NCI-H1048 (cell line): Measurements from ENCODE around the gene CGB8.
"Not testable (repeated sequence)": the region's sequence is repeated elsewhere in the genome, so short reads cannot be mapped to it uniquely, and the experiment has no call there.

Experiments used
- DNase-seq: peaks from one replicate; lab custom pipeline; 2025; lab: John Stamatoyannopoulos, UW

The CGB8 gene

DNA sequence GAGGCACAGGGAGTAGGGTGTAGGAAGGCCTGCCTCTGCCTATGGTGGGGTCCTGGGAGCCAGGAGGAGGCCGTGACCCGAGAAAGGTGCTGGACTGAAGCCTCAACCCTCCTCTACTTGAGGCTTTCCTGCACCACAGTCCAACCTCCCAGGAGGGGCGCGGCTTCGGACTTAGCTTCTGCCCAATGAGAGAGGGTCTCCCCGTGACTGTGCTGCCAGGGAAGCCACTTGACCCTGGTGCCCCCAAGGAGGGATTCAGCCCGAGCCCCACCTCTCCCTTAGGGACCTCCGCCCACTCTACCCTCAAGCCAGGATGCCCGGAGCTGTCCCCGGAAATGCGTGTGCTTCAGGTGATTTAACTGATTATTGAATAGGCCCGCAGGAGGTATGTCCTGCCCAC is at the start of gene CGB8:
Gene CGB8 (minus strand): TSS at position 101 of the 400 bp plus-strand sequence. CDS start 372 bp downstream, outside the sequence.
- not testable (repeated sequence) for DNase-seq

DNA sequence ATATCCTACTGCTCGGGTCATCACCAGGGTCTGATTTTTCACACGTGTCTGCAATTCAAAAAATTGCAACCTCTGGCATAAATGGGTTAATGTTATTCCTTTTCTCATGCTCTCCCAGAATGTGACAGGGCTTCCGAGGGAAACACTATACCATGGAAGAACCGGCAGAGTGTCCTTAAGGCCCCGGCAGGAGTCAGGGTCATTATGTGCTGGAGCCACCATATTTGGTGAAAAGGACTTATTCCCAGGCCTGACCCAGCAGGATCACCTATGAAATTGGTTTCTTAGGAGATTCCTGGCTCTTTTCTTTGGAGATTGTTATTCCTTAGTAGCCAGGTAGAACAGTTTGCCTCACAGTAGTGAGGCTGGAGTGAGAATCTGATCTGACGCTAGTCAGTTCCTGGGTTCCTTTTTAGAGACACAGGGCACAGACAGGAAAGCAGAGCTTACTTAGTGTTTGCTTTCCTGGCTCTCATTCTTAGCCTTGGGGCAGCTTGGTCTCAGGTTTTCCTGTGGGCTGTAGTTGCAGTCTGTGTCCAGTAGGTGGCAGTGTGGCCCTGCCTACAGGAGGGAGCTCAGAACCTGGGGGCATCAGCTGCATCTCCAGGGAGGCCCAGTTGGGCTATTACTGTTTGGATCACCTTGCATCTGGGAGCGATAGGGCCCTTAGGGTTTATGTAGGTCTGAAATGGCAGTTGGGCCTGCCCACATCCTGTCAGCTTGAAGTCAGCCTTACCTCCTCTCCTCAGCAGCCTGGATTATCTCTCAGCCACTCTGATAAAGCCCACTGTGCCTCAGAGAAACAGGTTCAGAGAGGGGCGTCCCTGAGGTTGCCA is 48.8 kb upstream of the CGB8 start:
- DNase-seq, result peak; percentile 57

DNA sequence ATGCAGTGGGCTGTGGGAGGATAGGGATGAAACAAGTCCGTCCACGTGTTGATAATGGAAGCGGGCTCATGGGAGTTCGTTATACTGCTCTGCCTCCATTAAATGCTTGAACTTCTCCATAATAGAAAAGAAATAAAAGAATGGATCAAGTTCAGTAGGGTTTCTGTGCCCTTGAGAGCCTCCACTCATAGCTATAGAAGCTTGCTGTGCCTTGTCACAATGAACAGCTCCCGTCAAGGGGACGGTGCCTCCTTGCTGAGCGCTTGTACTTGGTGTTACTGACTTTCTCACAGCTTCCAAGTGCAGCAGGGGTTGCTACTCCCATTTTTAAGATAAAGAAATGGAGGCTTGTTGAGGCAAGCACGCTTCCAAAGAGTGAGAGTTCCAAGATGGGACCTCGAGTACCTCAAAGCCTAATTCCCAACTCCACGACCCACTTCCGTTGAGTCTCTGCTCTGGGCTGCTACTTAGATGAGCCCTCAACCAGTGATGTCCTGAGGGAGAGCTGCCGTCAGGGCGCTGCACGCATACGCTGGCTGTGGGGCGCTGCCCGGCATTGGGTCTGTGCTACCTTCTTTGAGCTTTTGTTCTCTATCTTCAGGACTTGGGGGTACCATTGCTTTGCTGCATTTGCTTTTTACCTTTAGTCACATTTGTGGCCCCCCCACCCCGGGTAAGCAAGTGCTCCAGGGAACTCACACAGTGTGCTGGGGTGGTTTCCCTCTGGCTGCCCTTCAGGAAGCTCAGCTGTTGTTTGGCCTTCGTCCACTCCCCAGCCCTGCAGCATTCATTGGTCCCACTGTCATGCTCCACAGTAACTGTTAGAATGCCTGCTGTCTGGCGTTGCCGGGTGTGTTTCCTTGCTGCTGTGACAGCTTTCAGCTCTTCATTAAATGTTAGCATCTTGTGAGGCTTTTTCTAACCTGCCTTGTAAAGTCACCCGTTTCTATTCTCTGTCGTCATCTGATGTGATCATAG is 45.9 kb upstream of the CGB8 start:
- DNase-seq, result no peak

- DNase-seq, result no peak
These were observed 43.8 kb upstream of the CGB8 start for GRCh38 chr19:49092686-49093085.

DNA sequence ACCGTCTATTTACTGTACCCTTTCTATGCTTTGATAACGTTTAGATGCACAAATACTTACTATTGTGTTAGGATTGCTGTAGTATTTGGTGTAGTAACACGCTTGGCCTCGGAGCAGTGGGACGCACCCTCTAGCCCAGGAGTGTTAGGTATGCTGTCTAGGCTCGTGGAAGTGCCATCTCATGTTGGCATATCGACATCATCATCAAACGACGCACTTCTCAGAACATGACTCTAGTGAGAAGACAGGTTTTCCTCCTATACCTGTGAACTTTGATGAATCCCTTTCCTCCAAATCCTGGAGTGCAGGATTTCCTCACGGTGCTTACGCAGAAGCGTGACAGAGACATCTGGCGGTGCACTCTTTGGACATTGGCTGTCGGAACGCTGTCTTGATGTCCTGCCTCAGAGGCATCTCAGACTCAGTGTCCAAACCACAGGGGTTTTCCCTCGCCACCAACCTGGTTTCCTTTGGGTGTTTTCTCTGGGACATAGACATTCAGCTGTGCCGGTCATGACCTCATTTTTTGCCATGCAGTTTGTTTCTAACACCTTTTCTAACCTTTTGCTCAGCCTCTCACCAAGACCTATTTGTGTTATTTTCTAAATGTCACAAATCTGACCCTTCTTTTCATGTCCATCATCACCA is 42.6 kb upstream of the CGB8 start:
- no peak for DNase-seq

- DNase-seq, result no peak
These were observed 37.4 kb upstream of the CGB8 start for GRCh38 chr19:49086296-49086695.

DNA sequence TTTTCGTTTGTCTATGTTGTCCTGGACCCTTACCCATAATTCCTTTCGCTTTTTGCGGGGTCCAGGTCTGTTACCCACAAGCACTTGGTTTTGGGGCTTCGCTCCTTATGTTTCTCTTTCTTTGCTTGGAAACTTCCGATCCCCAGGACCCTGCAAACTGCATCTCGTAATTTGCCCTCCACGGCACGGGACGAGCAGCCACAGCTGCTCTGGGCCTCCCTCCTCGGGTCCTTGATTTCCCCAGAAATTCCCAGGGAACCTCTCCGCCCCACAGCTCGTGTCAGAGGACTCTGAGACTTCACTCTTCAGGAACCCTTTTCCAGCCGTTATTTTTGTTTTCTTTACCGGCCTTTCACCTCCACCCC is 36.9 kb upstream of the CGB8 start:
- DNase-seq, result no peak

GRCh38 chr19:49085020-49085867 is 36.3 kb upstream of the CGB8 start, which contains the start of gene SNRNP70:
TSS of gene SNRNP70 (plus strand) at chr19:49085451. CDS start at chr19:49086415, 964 bp downstream.
- peak; percentile 96 for DNase-seq

- DNase-seq, result no peak
These were observed 35.5 kb upstream of the CGB8 start for GRCh38 chr19:49084206-49085019.

DNA sequence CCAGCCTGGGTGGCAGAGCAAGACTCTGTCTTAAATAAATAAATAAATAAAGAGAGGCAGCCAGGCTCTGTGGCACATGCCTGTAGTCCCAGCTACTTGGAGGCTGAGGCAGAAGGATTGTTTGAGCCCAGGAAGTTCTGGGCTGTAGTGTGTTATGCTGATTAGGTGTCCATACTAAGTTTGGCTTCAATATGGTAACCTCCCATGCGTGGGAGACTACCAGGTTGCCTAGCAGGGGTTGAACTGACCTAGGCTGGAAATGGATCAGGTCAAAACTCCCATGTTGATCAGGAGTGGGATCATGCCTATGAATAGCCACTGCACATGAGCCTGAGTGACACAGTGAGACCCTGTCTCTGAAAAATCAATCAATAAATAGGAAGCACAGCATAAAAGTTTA is 32.4 kb upstream of the CGB8 start:
- no peak for DNase-seq

DNA sequence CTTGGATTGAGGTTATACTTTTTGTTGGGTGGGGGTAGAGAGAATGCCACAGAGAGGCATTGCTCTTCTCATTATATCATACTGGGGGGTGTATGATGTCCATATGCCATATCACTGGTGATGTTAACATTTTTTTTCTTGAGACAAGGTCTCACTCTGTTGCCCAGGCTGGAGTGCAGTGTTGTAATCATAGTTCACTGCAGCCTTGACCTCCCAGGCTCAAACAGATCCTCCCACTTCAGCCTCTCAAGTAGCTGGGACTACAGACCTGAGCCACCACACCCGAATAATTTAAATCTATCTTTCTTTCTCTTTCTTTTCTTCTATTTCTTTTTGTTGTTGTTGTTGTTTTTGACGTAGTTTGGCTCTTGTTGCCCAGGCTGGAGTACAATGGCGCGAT is 31.5 kb upstream of the CGB8 start:
- no peak for DNase-seq

DNA sequence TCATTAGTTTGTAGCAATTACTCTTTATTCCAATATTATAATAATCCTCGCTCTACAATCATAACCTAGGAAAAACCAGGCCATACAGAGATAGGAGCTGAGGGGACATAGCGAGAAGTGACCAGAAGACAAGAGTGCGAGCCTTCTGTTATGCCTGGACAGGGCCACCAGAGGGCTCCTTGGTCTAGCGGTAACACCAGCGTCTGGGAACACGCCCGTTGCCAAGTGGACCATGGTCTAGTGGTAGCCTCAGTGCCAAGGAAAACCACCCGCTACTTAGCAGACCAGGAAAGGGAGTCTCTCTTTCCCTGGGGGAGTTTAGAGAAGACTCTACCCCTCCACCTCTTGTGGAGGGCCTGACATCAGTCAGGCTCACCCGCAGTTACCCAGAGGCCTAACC is 26.0 kb upstream of the CGB8 start:
- DNase-seq, result not testable (repeated sequence)

GRCh38 chr19:49073514-49074378 is 24.8 kb upstream of the CGB8 start:
- DNase-seq, result no peak

- no peak for DNase-seq
These were observed 23.1 kb upstream of the CGB8 start for GRCh38 chr19:49071860-49072547.

GRCh38 chr19:49070416-49070815 is 21.5 kb upstream of the CGB8 start:
- no peak for DNase-seq

DNA sequence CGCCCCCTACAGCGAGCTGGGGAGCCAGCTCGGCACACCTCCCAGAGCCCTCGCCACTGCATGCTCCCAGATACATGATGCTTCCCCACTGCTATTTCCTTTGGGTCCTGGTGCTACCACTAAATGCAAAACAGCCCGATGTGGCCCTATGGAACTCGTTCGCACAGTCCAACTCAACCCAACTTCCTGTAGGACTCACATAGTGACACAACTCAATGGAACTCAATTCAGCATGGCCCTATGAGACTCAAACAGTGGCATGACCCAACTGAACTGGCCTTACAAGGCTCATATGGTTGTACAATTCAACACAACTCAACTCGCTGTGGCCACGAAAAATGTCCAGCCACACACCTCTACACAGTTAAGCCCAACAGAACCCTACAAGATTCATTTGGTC is 20.1 kb upstream of the CGB8 start:
- no peak for DNase-seq

GRCh38 chr19:49067554-49067953 is 18.6 kb upstream of the CGB8 start:
- no peak for DNase-seq

GRCh38 chr19:49065905-49066512 is 17.1 kb upstream of the CGB8 start:
- DNase-seq, result no peak
